Glutamatergic neuron (in vitro differentiated cells): ENCODE data around the gene STPG4. TPM values are rescaled to one million over a fixed set of nuclear protein-coding genes. Genes with fewer than 3 reads are reported as not detected.
"Not testable (repeated sequence)": the region's sequence is repeated elsewhere in the genome, so short reads cannot be mapped to it uniquely, and the experiment has no call there.

Experiments
- DNase-seq: peaks from one replicate; pipeline ENCODE4 v3.0.0; 2022
- H3K27ac Mint-ChIP-seq: one replicate; pipeline ENCODE4 v1.8.0; 2020; ENCODE audit warnings: mild to moderate bottlenecking, mixed read lengths, inconsistent platforms; ENCODE audit not compliant: unreplicated experiment
- H3K27me3 Mint-ChIP-seq: one replicate; pipeline ENCODE4 v1.8.0; 2020; ENCODE audit warnings: mild to moderate bottlenecking, moderate library complexity, mixed read lengths, inconsistent platforms; ENCODE audit not compliant: unreplicated experiment
- H3K36me3 Mint-ChIP-seq: one replicate; pipeline ENCODE4 v1.8.0; 2020; ENCODE audit warnings: mild to moderate bottlenecking, mixed read lengths, inconsistent platforms; ENCODE audit not compliant: unreplicated experiment
- H3K4me1 Mint-ChIP-seq: one replicate; pipeline ENCODE4 v1.8.0; 2020; ENCODE audit warnings: mild to moderate bottlenecking, low read depth, mixed read lengths, inconsistent platforms; ENCODE audit not compliant: unreplicated experiment
- H3K4me3 Mint-ChIP-seq: one replicate; pipeline ENCODE4 v1.8.0; 2020; ENCODE audit warnings: mild to moderate bottlenecking, mixed read lengths, inconsistent platforms; ENCODE audit not compliant: unreplicated experiment
- H3K9me3 Mint-ChIP-seq: one replicate; pipeline ENCODE4 v1.8.0; 2020; ENCODE audit warnings: mild to moderate bottlenecking, moderate library complexity, mixed read lengths, inconsistent platforms; ENCODE audit not compliant: unreplicated experiment
- CTCF ChIP-seq: fragments of 200-600 bp; sonication (generic); IDR thresholded peaks from one replicate; pipeline ENCODE4 v1.5.0; 2021; ENCODE audit not compliant: partially characterized antibody, unreplicated experiment
- total RNA-seq: library from RNA; stranded (reverse); fragmentation: NEBNext Ultra II Directional; extraction: Animal tissue kit (Norgen Biotek cat#: 25700); gene quantifications from one replicate; pipeline ENCODE4 v1.2.1, GENCODE V29; 2021; ENCODE audit not compliant: unreplicated experiment

The STPG4 gene
- total RNA-seq, 1 donor from 2014 or later, result 1.3 TPM

GRCh38 chr2:47126783-47127182 is 28.3 kb downstream of the STPG4 start:
- Mint-ChIP-seq H3K9me3 (peaks cover 4% of the 10 kb centered on the region), H3K4me1 (no peaks in the 10 kb centered on the region), H3K27me3 (peaks cover 2% of the 10 kb centered on the region), H3K4me3 (no peak overlapping the region), H3K27ac (no peak overlapping the region), H3K36me3 (peaks cover 14% of the 10 kb centered on the region)
- no peak for TF ChIP-seq CTCF
- DNase-seq, result no peak

GRCh38 chr2:47124740-47125139 is 30.4 kb downstream of the STPG4 start:
- H3K9me3 Mint-ChIP-seq, H3K27ac Mint-ChIP-seq, H3K27me3 Mint-ChIP-seq, H3K4me1 Mint-ChIP-seq, H3K4me3 Mint-ChIP-seq, DNase-seq: not testable (repeated sequence)
- peaks cover 14% of the 10 kb centered on the region for H3K36me3 Mint-ChIP-seq

- not testable (repeated sequence) for H3K27me3 Mint-ChIP-seq, H3K4me3 Mint-ChIP-seq, DNase-seq, H3K9me3 Mint-ChIP-seq, H3K36me3 Mint-ChIP-seq, H3K27ac Mint-ChIP-seq, H3K4me1 Mint-ChIP-seq
Observed at GRCh38 chr2:47120424-47120823, 34.7 kb downstream of the STPG4 start.

- no peak overlapping the region for H3K4me3 Mint-ChIP-seq
- H3K9me3 Mint-ChIP-seq, result no peaks in the 10 kb centered on the region
- TF ChIP-seq CTCF, result no peak
- no peaks in the 10 kb centered on the region for H3K4me1 Mint-ChIP-seq
- no peak overlapping the region for H3K27ac Mint-ChIP-seq
- DNase-seq, result no peak
- no peaks in the 10 kb centered on the region for H3K36me3 Mint-ChIP-seq
- H3K27me3 Mint-ChIP-seq, result no peaks in the 10 kb centered on the region
Observed at GRCh38 chr2:47119001-47119400, 36.1 kb downstream of the STPG4 start.

GRCh38 chr2:47118581-47118980 is 36.5 kb downstream of the STPG4 start:
- no peaks in the 10 kb centered on the region for H3K4me1 Mint-ChIP-seq
- TF ChIP-seq CTCF, result no peak
- H3K4me3 Mint-ChIP-seq, result no peak overlapping the region
- DNase-seq, result no peak
- H3K27me3 Mint-ChIP-seq, result no peaks in the 10 kb centered on the region
- no peaks in the 10 kb centered on the region for H3K9me3 Mint-ChIP-seq
- no peaks in the 10 kb centered on the region for H3K36me3 Mint-ChIP-seq
- no peak overlapping the region for H3K27ac Mint-ChIP-seq

- DNase-seq, result no peak
- no peak for TF ChIP-seq CTCF
- H3K4me1 Mint-ChIP-seq, result no peaks in the 10 kb centered on the region
- H3K27ac Mint-ChIP-seq, result no peak overlapping the region
- H3K27me3 Mint-ChIP-seq, result peaks cover 3% of the 10 kb centered on the region
- H3K36me3 Mint-ChIP-seq, result no peaks in the 10 kb centered on the region
- H3K4me3 Mint-ChIP-seq, result no peak overlapping the region
- no peaks in the 10 kb centered on the region for H3K9me3 Mint-ChIP-seq
Observed at GRCh38 chr2:47112665-47113435, 42.3 kb downstream of the STPG4 start.
